ELF-1 (cell line): ENCODE measurements around the gene PTPRR.

Experiments used
- DNase-seq: peaks from one replicate; pipeline ENCODE4 v3.0.0-alpha.2; 2016; ENCODE audit warnings: low read depth, low spot score

PTPRR gene

GRCh38 chr12:70920251-70920851, at the start of gene PTPRR:
PTPRR (minus strand) TSS chr12:70920738; CDS start chr12:70920390, 348 bp downstream.
- DNase-seq: peak; percentile 41

GRCh38 chr12:70966996-70967790, 46.7 kb upstream of the PTPRR start:
- DNase-seq: no peak

- DNase-seq: no peak
Measured at GRCh38 chr12:70966046-70966445, 45.5 kb upstream of the PTPRR start.

- peak; percentile 85 for DNase-seq
Measured at GRCh38 chr12:70964867-70965510, 44.5 kb upstream of the PTPRR start.

- DNase-seq: no peak
Measured at GRCh38 chr12:70963081-70963660, 42.6 kb upstream of the PTPRR start.

- no peak for DNase-seq
Measured at GRCh38 chr12:70962226-70962794, 41.8 kb upstream of the PTPRR start.

GRCh38 chr12:70960484-70960883, 39.9 kb upstream of the PTPRR start:
- DNase-seq: no peak

GRCh38 chr12:70955415-70955814, 34.9 kb upstream of the PTPRR start:
- DNase-seq: no peak

GRCh38 chr12:70950451-70950850, 29.9 kb upstream of the PTPRR start:
- no peak for DNase-seq

GRCh38 chr12:70948976-70949336, 28.4 kb upstream of the PTPRR start:
- DNase-seq: no peak

- no peak for DNase-seq
Measured at GRCh38 chr12:70948236-70948975, 27.9 kb upstream of the PTPRR start.

GRCh38 chr12:70936203-70936813, 15.8 kb upstream of the PTPRR start:
- DNase-seq: no peak

- no peak for DNase-seq
Measured at GRCh38 chr12:70933133-70933532, 12.6 kb upstream of the PTPRR start.

- no peak for DNase-seq
Measured at GRCh38 chr12:70929029-70929428, 8.5 kb upstream of the PTPRR start.

GRCh38 chr12:70928071-70928470, 7.5 kb upstream of the PTPRR start:
- no peak for DNase-seq

- no peak for DNase-seq
Measured at GRCh38 chr12:70927356-70927755, 6.8 kb upstream of the PTPRR start.

- DNase-seq: no peak
Measured at GRCh38 chr12:70925539-70925938, 5.0 kb upstream of the PTPRR start.

- no peak for DNase-seq
Measured at GRCh38 chr12:70920891-70921290, 353 bp upstream of the PTPRR start.

- peak; percentile 11 for DNase-seq
Measured at GRCh38 chr12:70919597-70920035, 922 bp downstream of the PTPRR start.

- DNase-seq: no peak
Measured at GRCh38 chr12:70919176-70919575, 1.4 kb downstream of the PTPRR start.

- DNase-seq: no peak
Measured at GRCh38 chr12:70918321-70918720, 2.2 kb downstream of the PTPRR start.
